OCI-LY1 (cell line): Measurements from ENCODE around the gene GDI1.

Experiments used
- H2AFZ ChIP-seq: fragments of 200-600 bp; sonication (generic), shearing (Covaris generic); 2 replicates; pipeline ENCODE4 v1.6.0; 2014; ENCODE audit warnings: antibody characterized with exemption, mild to moderate bottlenecking, low read length
- H3F3A ChIP-seq: fragments of 200-600 bp; sonication (generic), shearing (Covaris generic); 2 replicates; pipeline ENCODE4 v1.6.0; 2014; ENCODE audit warnings: mild to moderate bottlenecking, antibody characterized with exemption, low read length, moderate library complexity; ENCODE audit not compliant: insufficient read depth
- H3K27ac ChIP-seq: fragments of 200-600 bp; sonication (generic); 2 replicates; pipeline ENCODE4 v1.5.1; 2014; ENCODE audit warnings: low read length, mixed run types, mild to moderate bottlenecking, low read depth; ENCODE audit not compliant: poor library complexity, severe bottlenecking
- H3K27me3 ChIP-seq: fragments of 200-600 bp; sonication (generic); 2 replicates; pipeline ENCODE4 v1.6.0; 2014; ENCODE audit warnings: antibody characterized with exemption, mild to moderate bottlenecking, low read length, moderate library complexity; ENCODE audit not compliant: insufficient read depth
- H3K36me3 ChIP-seq: fragments of 200-600 bp; sonication (generic); 2 replicates; pipeline ENCODE4 v1.6.1; 2014; ENCODE audit warnings: mild to moderate bottlenecking, antibody characterized with exemption, low read length, moderate library complexity, mixed read lengths; ENCODE audit not compliant: insufficient read depth
- H3K4me1 ChIP-seq: fragments of 200-600 bp; sonication (generic); 2 replicates; pipeline ENCODE4 v1.5.1; 2014; ENCODE audit warnings: mild to moderate bottlenecking, low read length, moderate library complexity; ENCODE audit not compliant: insufficient read depth, severe bottlenecking
- H3K4me2 ChIP-seq: fragments of 200-600 bp; sonication (generic), shearing (Covaris generic); 2 replicates; pipeline ENCODE4 v1.6.1; 2014; ENCODE audit warnings: low read length
- H3K4me3 ChIP-seq: fragments of 200-600 bp; sonication (generic); 2 replicates; pipeline ENCODE4 v1.5.1; 2014; ENCODE audit warnings: low read length, low read depth, mild to moderate bottlenecking, mixed read lengths; ENCODE audit not compliant: poor library complexity, severe bottlenecking
- H3K79me2 ChIP-seq: fragments of 200-600 bp; shearing (Covaris generic); 2 replicates; pipeline ENCODE4 v1.6.1; 2016; ENCODE audit warnings: mixed run types, low read length, mixed read lengths; ENCODE audit not compliant: insufficient read depth
- H3K9ac ChIP-seq: fragments of 200-600 bp; sonication (generic), shearing (Covaris generic); 2 replicates; pipeline ENCODE4 v1.6.1; 2014; ENCODE audit warnings: mild to moderate bottlenecking, low read length, mixed read lengths
- H3K9me2 ChIP-seq: fragments of 200-600 bp; sonication (generic), shearing (Covaris generic); 2 replicates; pipeline ENCODE4 v1.6.1; 2014; ENCODE audit warnings: low read depth, mild to moderate bottlenecking, low read length, mixed read lengths
- H3K9me3 ChIP-seq: fragments of 200-600 bp; shearing (Covaris generic); 2 replicates; pipeline ENCODE4 v1.6.1; 2014; ENCODE audit warnings: low read length, mixed read lengths
- H4K20me1 ChIP-seq: fragments of 200-600 bp; sonication (generic), shearing (Covaris generic); 2 replicates; pipeline ENCODE4 v1.6.0; 2016; ENCODE audit warnings: mild to moderate bottlenecking, low read length; ENCODE audit not compliant: insufficient read depth
- EZH2 ChIP-seq: fragments of 200-600 bp; sonication (generic), shearing (Covaris generic); IDR thresholded peaks from 2 replicates; pipeline ENCODE4 v1.8.0; 2017; ENCODE audit warnings: borderline replicate concordance, mixed run types, mild to moderate bottlenecking, antibody characterized with exemption, low read length, moderate library complexity, mixed read lengths
- TF ChIP-seq, protein P1 (sequence below): fragments of 200-600 bp; sonication (generic), shearing (Covaris generic); IDR thresholded peaks from 2 replicates; pipeline ENCODE4 v1.5.1; 2017; ENCODE audit warnings: mild to moderate bottlenecking, antibody characterized with exemption, low read length, moderate library complexity, mixed read lengths

The GDI1 gene

GRCh38 chrX:154446430-154446829, 9.5 kb downstream of the GDI1 start:
- H3K9ac ChIP-seq, result no peak overlapping the region
- H3K4me1 ChIP-seq, result peaks cover 20% of the 10 kb centered on the region
- no peaks in the 10 kb centered on the region for H3K9me3 ChIP-seq
- no peak overlapping the region for H3K4me3 ChIP-seq
- no peak overlapping the region for H3K27ac ChIP-seq
- no peak overlapping the region for H2AFZ ChIP-seq
- H3K27me3 ChIP-seq, result no peaks in the 10 kb centered on the region
- peaks cover 13% of the 10 kb centered on the region for H3K36me3 ChIP-seq
- H3K79me2 ChIP-seq, result no peaks in the 10 kb centered on the region
- no peak for TF ChIP-seq EZH2
- TF ChIP-seq, protein P1, sequence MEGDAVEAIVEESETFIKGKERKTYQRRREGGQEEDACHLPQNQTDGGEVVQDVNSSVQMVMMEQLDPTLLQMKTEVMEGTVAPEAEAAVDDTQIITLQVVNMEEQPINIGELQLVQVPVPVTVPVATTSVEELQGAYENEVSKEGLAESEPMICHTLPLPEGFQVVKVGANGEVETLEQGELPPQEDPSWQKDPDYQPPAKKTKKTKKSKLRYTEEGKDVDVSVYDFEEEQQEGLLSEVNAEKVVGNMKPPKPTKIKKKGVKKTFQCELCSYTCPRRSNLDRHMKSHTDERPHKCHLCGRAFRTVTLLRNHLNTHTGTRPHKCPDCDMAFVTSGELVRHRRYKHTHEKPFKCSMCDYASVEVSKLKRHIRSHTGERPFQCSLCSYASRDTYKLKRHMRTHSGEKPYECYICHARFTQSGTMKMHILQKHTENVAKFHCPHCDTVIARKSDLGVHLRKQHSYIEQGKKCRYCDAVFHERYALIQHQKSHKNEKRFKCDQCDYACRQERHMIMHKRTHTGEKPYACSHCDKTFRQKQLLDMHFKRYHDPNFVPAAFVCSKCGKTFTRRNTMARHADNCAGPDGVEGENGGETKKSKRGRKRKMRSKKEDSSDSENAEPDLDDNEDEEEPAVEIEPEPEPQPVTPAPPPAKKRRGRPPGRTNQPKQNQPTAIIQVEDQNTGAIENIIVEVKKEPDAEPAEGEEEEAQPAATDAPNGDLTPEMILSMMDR, result no peak
- no peaks in the 10 kb centered on the region for H4K20me1 ChIP-seq
- H3K9me2 ChIP-seq, result no peaks in the 10 kb centered on the region
- no peaks in the 10 kb centered on the region for H3F3A ChIP-seq
- no peak overlapping the region for H3K4me2 ChIP-seq

- Histone ChIP-seq H3K27ac (no peak overlapping the region), H3K4me1 (peaks cover 16% of the 10 kb centered on the region), H3K9ac (no peak overlapping the region), H3K36me3 (peaks cover 5% of the 10 kb centered on the region), H4K20me1 (no peaks in the 10 kb centered on the region), H3K9me2 (no peaks in the 10 kb centered on the region), H2AFZ (no peak overlapping the region), H3F3A (no peaks in the 10 kb centered on the region), H3K4me2 (no peak overlapping the region), H3K4me3 (no peak overlapping the region), H3K9me3 (no peaks in the 10 kb centered on the region), H3K27me3 (no peaks in the 10 kb centered on the region), H3K79me2 (no peaks in the 10 kb centered on the region)
- no peak for TF ChIP-seq EZH2
These were observed 11.5 kb downstream of the GDI1 start for GRCh38 chrX:154448484-154448883.

- Histone ChIP-seq H2AFZ (no peak overlapping the region), H3K4me2 (no peak overlapping the region), H3K36me3 (peaks cover 5% of the 10 kb centered on the region), H3K9ac (no peak overlapping the region), H3K27ac (no peak overlapping the region), H4K20me1 (no peaks in the 10 kb centered on the region), H3K9me2 (no peaks in the 10 kb centered on the region), H3K4me3 (no peak overlapping the region), H3F3A (no peaks in the 10 kb centered on the region), H3K27me3 (no peaks in the 10 kb centered on the region), H3K4me1 (peaks cover 10% of the 10 kb centered on the region), H3K79me2 (no peaks in the 10 kb centered on the region), H3K9me3 (no peaks in the 10 kb centered on the region)
- TF ChIP-seq, protein P1, result no peak
- TF ChIP-seq EZH2, result no peak
These were observed 12.7 kb downstream of the GDI1 start for GRCh38 chrX:154449618-154450017.

- no peaks in the 10 kb centered on the region for H3K27me3 ChIP-seq
- H3K36me3 ChIP-seq, result peaks cover 5% of the 10 kb centered on the region
- H3K9me3 ChIP-seq, result no peaks in the 10 kb centered on the region
These were observed 13.4 kb downstream of the GDI1 start for GRCh38 chrX:154450312-154450711.

More at GRCh38 chrX:154450312-154450711, 13.4 kb downstream of the GDI1 start:
- Histone ChIP-seq H3K4me3 (no peak overlapping the region), H4K20me1 (no peaks in the 10 kb centered on the region), H3K9ac (no peak overlapping the region), H3K4me2 (no peak overlapping the region), H2AFZ (no peak overlapping the region), H3K27ac (no peak overlapping the region), H3F3A (no peaks in the 10 kb centered on the region), H3K9me2 (no peaks in the 10 kb centered on the region), H3K4me1 (peaks cover 4% of the 10 kb centered on the region), H3K79me2 (no peaks in the 10 kb centered on the region)
- TF ChIP-seq EZH2, result no peak
